GM19463 (cell line): ENCODE measurements around the gene BSG.
"Not testable (repeated sequence)": the region's sequence is repeated elsewhere in the genome, so short reads cannot be mapped to it uniquely, and the experiment has no call there.

Experiments
- ATAC-seq: cut with Tn5 transposase; IDR thresholded peaks from one replicate; pipeline ENCODE4 v1.9.1; 2021; ENCODE audit warnings: mild to moderate bottlenecking, moderate library complexity; ENCODE audit not compliant: unreplicated experiment

Gene BSG

GRCh38 chr19:585146-585545, 12.8 kb downstream of the BSG start:
- not testable (repeated sequence) for ATAC-seq

- ATAC-seq = no peak
Observed at GRCh38 chr19:585551-586110, 13.2 kb downstream of the BSG start.

- no peak for ATAC-seq
Observed at GRCh38 chr19:588093-588740, 15.8 kb downstream of the BSG start.

GRCh38 chr19:588741-589692, 16.6 kb downstream of the BSG start:
- no peak for ATAC-seq

GRCh38 chr19:589693-590395, 17.4 kb downstream of the BSG start, which contains the start of gene HCN2:
TSS of gene HCN2 (plus strand) at chr19:589881. CDS start at chr19:589946, 65 bp downstream.
- ATAC-seq = no peak

GRCh38 chr19:590396-590745, 18.0 kb downstream of the BSG start:
- no peak for ATAC-seq

- no peak for ATAC-seq
Observed at GRCh38 chr19:590750-591098, 18.3 kb downstream of the BSG start.

GRCh38 chr19:591099-591958, 18.9 kb downstream of the BSG start:
- no peak for ATAC-seq

- ATAC-seq = no peak
Observed at GRCh38 chr19:592101-592500, 19.7 kb downstream of the BSG start.

- no peak for ATAC-seq
Observed at GRCh38 chr19:593055-593454, 20.7 kb downstream of the BSG start.

- ATAC-seq = no peak
Observed at GRCh38 chr19:593505-593904, 21.1 kb downstream of the BSG start.

- no peak for ATAC-seq
Observed at GRCh38 chr19:594265-594870, 22.0 kb downstream of the BSG start.

GRCh38 chr19:595326-596262, 23.2 kb downstream of the BSG start:
- ATAC-seq = no peak

GRCh38 chr19:596263-596655, 23.9 kb downstream of the BSG start:
- no peak for ATAC-seq

- no peak for ATAC-seq
Observed at GRCh38 chr19:597406-598315, 25.3 kb downstream of the BSG start.

GRCh38 chr19:601310-601709, 28.9 kb downstream of the BSG start:
- no peak for ATAC-seq

- no peak for ATAC-seq
Observed at GRCh38 chr19:601790-602189, 29.4 kb downstream of the BSG start.
